Femur (tissue), 1 donor: ENCODE results near the gene FAM181A.

Experiments used
- DNase-seq: peaks from one replicate; pipeline ENCODE4 v3.0.0-alpha.2; 2017

Gene FAM181A

DNA sequence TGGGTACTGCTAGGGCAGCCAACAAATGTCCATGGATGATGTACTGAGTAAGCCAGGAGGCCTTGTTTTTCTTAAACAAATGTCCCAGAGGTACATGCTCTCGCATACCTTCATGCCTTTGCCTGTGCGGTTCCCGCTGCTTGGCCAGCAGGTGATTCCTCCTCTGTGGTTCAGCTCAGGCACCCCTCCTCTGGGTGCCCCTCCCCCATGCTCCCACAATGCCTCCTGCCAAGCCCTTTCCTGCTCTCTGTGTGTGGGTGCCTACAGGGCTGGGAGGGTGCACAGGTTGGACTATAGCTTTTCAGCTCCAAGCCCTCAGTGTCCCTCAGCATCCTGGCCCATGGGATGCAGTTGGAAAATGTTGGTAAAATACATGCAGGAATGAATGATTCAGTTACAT is 25.7 kb downstream of the FAM181A start:
- no peak for DNase-seq

DNA sequence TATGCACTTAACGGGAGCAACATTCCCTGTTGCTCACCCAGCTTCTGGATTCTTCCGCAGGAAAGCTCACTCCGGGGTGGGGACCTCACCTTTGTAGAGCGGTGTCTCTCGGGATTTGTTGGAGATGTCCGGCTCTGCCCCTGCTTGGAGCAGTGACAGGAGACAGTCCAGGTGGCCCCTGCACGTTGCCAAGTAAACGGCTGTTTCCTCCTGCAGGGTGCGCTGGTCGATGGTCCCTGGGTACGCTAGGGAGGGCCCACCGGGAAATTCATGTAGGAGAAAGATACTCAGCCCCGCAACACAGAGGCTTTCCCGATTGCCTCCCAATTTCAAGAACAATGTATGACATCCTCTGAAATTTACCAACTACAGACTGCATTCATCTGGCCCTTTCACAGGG is 26.1 kb downstream of the FAM181A start:
- no peak for DNase-seq

DNA sequence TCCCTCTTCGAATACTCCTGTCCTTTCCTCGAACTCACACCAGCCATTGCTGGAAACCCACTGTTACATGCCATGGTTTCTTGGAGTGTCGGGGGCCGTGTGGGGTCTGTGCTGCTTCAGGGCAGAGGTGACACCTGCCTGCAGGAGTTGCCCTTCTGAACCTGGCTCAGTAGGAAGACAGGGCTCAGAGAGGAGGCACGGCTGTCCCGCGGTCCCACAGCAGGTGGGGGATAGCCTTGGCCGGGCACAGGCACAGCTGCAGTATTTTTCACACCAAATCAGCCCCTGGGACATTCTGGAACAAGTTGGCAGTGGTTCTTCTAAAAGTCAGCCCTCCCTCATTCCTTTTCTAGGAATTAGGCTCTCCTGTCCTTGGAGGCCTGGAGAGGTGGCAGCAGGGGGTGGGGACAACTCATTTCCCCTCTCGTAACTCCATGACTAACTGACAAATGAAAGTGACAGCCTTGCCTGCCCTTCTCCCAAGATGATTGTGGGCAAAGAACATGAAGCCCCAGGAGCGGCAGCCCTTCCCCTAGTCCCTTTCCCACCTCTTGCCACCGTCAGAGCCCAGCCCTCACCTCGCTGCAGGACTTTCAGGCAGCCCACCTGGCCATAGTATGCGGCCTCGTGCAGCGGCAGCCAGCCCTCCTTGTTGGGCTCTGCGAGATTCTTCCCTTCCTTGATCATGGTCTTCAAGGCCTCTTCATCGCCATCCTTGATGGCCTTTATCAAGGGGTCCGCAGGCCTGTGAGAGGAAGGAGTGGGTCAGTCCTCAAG is 26.8 kb downstream of the FAM181A start:
- no peak for DNase-seq

DNA sequence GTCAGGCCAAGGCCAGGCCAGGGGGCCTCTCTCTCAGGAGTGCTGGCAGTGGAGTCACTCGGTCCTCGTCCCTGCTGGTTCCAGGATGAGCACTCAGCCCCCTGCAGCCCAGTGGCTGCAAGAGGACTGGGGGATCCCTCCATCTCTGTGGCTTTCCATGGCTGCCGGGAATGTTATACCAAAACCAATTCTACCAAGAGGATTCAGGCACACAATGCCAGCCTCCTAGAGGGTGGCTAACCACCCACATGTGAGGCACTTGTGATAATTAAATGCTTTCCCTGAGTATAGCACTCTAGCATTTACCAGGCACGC is 27.3 kb downstream of the FAM181A start:
- no peak for DNase-seq

- DNase-seq: no peak
Observed at GRCh38 chr14:93954900-93955849, 28.0 kb downstream of the FAM181A start.

GRCh38 chr14:93955850-93956481 is 28.8 kb downstream of the FAM181A start:
- no peak for DNase-seq

DNA sequence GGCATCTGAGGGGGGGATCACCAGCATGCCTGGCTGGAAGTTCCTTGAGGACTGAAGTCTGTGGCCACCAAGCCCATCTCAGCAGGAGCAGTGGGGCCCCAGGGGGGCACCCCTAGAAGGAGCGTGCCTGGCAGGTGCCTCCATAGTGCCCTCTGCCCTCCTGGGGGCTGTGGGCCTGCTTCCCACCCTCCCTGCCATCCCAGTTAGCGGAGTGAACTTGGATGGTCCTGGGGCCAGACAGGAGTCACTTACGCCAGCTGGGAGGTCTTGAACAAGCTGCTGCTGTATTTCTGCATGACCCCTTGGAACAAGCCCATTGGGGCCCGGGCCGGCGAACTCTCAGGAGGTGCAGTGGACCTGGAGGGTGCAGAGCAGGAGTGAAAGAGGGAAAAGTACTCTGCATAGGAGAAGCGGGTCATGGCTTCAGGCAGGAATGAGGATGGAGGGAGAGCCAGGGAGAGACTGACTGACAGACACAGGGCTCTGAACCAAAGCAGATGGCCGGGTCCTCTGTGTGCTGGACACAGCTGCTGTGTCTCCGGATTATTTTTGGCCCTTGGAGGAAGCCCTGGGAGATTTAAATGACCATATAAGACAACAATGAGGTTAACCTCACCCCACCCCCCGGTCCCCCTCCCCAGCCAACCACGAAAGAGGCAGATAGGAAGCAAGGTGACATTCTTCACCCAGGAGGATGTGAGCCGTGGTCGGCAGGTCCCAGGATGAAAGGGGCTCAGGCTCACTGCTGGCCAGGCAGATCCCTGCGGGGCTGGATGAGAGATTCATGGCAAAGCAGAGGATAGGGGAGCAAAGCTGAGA is 29.6 kb downstream of the FAM181A start:
- DNase-seq: peak; percentile 72

GRCh38 chr14:93957333-93957710 is 30.2 kb downstream of the FAM181A start:
- no peak for DNase-seq

DNA sequence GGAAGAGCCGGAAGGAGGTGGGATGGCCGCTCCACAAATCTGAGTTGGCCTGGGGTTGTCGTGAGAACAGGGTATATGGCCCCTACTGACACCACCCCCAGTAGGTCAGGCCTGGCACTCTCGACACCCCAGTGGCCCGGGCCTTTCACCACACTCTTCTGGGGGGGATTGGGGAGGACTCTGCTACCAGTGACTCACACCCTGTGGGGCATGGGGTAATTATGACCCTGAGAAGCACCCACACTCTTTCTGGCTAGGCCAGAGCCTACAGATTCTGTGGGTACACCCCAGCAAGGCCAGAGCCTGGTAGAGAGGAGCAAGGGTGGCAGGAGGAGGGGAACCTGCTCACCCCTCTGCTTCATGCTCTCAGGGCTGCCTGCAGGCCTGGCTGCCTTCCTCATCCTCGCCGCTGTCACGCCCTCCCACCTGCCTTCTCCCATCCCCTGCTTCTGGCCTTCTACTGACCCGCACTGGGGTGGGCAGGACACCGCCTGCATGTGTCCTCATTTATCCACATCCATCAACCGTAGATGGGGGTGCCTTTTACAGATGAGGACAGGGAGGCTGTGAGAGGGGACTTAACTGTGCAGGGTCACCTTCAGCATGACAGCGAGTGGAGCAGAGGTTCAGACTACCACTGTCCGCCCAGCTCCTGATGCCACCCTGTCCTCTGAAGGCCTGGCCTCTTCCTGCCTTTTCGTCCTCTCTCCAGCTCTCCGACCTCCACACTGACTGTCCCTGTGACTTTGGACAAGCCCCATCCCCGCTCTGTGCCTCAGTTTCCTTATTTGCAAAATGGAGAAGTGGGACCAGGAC is 30.8 kb downstream of the FAM181A start:
- DNase-seq: no peak

- DNase-seq: no peak
Observed at GRCh38 chr14:93958567-93959238, 31.6 kb downstream of the FAM181A start.

GRCh38 chr14:93959239-93960107 is 32.3 kb downstream of the FAM181A start:
- DNase-seq: no peak

DNA sequence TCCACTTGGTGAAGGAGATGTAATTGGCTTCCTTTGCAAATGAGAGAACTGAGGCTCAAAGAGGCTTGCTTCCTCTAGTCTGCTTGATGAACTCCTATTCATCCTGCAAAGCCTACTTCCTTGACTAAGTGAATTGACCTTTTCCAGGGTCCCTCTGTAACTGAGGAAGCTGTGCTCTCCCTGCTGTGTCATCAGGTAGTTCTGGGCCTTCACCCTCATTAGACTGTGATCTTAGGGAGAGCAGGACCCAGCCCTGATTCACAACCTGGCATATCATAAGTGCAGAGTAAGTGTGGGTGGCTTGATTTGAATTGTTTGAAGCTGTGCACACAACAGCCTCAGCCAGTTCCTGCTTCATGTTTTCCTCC is 32.9 kb downstream of the FAM181A start:
- no peak for DNase-seq

DNA sequence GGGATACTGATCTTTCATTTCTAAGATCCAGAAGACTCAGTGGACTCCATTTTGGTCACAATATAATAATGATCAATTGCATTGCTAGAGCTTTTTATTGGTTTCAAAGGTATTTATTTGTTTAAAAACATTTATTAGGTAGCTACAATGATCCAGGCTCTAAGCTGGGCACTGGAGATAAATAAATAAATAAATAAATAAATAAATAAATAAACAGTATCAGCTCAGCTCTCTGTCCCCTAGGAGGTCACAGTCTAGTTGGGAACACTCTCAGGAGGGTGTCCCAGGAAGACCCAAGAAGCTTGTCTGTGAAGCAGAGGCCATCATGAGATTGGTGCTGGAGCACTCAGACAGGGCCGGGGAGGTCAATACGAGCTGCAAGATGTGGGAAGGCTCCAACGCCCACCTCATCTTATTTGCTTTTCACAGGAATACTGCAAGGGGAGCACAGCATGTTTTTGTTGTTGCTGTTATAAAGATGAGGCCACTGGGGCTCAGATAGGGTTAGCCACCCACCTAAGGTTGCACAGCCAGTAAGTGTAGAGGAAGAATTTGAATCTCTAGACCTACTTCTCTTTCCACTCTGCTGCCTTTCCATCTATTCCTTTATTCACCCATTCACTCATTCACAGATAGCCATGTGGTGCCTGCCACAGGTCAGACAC is 33.8 kb downstream of the FAM181A start:
- DNase-seq: no peak

- DNase-seq: no peak
Observed at GRCh38 chr14:93961620-93962019, 34.5 kb downstream of the FAM181A start.

DNA sequence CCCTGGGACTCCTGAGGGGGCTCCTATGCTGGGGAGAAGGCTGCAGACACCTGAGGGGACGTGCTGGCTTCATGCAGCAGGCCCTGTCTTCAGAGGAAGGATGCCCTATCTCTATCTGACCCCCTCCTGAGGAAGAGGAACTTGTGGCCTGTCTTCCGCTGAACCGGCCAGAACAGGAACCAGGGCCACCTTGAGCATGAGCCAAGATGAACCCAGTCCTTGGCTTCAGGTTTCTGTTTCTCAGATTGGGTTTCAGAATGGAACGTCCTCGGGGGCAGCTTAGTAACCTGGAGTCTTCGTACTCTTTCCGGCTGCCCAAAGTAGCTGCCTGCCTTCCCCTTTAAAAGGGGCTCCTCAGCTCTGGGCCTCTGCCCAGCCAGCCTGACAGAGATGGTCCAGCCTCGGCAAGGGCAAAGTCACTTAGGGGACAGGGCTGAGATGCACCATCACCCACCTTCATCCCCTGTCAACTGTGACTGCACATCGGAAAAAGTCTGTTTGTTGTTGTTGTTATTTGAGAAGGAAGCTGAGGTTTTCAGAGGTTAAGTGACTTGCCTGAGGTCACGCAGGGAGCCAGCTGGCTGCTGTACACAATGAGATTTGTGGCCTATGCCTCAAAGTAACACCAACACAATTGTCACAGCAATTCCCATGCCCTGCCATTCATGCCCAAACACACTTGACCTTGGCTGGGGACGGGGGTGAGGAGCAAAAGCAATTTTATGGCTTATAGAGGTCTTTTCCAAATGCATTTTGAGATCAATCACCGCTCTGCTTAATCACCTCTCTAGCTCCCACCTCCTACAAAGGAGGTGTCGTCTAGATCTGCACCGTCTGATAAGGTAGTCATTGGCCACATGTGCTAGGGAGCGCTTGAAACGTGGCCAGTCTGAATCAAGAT is 35.8 kb downstream of the FAM181A start:
- no peak for DNase-seq

DNA sequence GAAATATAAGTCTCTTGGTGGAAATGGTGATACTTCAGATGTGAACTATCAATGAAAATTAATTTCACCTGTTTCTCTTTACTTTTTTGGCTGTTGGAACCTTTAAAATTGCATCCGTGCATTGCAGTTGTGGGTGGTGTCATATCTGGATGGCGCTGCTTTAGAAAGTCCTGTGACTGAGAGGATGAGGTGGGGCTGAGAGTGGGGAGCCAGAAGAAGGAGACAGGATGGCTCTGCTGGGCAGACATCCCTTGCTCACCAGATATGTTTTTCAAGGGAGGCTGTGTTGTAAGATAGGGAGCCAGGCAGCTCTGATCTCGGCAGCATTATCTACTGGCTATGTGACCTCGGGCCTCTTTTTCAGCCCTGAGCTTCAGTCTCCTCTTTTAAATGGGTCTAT is 36.5 kb downstream of the FAM181A start:
- DNase-seq: no peak

- DNase-seq: no peak
Observed at GRCh38 chr14:93964281-93964680, 37.1 kb downstream of the FAM181A start.

DNA sequence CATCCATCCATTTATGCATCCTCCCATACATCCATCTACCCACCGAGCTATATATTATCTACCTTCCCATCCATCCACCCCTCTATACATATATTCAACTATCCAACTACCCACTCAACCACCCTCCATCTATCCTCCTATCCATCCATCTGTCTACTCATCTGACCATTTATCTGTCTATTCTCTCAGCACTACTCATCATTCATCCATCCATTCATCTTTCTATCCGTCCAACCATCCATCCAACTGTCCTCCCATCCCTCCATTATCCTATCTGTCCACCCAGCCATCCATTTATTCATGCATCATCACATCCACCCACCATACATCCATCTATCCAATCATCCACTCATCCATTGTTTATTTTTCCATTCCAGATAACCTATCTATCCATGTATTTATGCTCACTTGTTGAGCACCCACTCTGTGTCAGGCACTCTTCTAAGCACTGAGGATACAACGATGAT is 37.7 kb downstream of the FAM181A start:
- no peak for DNase-seq
